GM12872 (cell line): ENCODE results near the gene RNASE13.

Experiments used
- TF ChIP-seq, protein P1 (sequence below): IDR thresholded peaks from 3 replicates; pipeline ENCODE4 v1.5.1; 2011; ENCODE audit warnings: low read depth, mild to moderate bottlenecking, low read length, moderate library complexity; ENCODE audit not compliant: insufficient read depth

The RNASE13 gene

DNA sequence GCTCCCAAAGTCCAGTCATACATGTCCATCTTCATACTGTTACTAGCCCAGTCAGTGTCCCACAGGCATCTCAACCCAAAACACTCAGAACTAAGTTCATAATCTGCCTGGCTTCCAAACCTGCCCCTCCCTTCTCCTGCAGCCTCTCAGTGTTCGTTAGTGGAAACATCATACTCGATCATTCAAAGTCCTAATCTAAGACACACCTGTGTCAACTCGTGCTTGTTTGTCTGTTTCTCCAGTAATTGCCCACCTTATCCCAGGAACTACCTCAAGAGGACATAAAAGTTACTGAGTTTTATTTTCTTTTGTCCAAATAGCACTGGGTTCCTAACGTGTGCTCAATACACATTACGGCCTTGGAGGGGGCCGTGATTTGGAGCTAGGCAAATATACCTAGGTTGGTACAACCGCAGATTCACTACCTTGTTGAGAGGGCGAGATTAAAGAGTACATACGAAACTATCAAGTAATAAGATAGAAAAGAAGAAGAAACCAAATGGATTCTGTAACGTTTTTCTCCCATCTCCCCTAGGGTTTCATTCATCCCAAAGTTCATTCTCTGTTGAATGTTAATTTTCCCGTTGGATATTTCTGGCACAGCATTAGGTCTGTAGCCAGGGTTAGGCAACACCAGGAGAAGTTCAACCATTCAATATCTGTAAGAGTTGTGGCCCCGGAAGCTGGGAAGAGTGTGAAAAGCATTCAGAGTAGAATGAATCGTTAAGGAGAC, 26.2 kb upstream of the RNASE13 start:
- TF ChIP-seq, protein P1, sequence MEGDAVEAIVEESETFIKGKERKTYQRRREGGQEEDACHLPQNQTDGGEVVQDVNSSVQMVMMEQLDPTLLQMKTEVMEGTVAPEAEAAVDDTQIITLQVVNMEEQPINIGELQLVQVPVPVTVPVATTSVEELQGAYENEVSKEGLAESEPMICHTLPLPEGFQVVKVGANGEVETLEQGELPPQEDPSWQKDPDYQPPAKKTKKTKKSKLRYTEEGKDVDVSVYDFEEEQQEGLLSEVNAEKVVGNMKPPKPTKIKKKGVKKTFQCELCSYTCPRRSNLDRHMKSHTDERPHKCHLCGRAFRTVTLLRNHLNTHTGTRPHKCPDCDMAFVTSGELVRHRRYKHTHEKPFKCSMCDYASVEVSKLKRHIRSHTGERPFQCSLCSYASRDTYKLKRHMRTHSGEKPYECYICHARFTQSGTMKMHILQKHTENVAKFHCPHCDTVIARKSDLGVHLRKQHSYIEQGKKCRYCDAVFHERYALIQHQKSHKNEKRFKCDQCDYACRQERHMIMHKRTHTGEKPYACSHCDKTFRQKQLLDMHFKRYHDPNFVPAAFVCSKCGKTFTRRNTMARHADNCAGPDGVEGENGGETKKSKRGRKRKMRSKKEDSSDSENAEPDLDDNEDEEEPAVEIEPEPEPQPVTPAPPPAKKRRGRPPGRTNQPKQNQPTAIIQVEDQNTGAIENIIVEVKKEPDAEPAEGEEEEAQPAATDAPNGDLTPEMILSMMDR: no peak

DNA sequence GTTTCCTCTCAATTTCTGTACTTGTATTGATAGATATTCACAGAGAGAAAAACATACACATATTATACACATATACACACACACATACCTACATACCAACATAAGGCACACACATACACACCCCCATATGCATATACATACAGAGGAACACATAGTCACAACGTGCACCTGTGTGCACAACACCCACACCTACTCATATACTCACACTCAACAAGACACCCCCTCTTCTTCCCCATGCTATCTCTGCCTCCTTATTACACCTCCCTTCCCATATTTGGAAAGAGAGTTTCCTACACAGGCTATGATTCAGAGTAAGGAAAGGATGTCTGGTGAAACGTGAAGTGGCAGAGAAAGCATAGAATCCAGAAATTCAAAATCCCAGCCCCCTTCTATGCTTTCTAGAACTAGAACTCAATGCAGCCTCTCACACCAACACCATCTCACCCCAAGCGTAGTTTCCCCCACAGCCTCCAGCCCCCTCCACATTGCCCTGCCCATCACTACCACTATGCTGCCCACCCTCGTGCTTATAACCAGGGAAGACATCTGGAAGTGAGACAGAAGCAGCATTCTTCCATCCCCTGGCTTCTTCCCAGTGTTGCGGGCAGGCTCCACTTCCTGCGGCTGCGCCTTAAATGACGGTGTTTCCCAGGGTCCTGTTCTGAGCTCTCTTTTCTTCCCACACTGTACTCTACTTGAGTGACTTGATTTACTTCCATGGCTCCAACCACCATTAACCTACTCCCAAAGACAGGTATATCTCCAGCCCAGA, 25.4 kb upstream of the RNASE13 start:
- TF ChIP-seq, protein P1: no peak

DNA sequence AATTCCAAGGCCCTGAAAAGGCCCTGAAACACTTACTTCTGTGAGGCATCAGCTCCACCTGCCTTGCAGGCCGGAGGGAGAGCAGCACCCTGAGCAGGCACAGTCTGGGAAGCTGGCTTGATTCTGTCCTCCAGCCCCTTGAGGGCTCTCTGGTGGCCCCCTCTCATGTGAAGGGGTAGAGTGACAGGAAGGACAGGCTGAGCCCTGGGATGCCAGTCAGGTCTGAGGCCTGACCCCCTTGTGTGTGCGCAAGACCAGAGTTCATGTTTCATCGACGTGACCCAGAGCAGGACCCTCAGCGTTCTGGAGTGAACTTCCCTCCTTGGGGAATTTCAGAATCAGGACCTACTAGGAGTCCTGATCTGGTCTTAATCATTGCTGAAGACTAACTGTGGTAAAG, 24.3 kb upstream of the RNASE13 start:
- TF ChIP-seq, protein P1: no peak

DNA sequence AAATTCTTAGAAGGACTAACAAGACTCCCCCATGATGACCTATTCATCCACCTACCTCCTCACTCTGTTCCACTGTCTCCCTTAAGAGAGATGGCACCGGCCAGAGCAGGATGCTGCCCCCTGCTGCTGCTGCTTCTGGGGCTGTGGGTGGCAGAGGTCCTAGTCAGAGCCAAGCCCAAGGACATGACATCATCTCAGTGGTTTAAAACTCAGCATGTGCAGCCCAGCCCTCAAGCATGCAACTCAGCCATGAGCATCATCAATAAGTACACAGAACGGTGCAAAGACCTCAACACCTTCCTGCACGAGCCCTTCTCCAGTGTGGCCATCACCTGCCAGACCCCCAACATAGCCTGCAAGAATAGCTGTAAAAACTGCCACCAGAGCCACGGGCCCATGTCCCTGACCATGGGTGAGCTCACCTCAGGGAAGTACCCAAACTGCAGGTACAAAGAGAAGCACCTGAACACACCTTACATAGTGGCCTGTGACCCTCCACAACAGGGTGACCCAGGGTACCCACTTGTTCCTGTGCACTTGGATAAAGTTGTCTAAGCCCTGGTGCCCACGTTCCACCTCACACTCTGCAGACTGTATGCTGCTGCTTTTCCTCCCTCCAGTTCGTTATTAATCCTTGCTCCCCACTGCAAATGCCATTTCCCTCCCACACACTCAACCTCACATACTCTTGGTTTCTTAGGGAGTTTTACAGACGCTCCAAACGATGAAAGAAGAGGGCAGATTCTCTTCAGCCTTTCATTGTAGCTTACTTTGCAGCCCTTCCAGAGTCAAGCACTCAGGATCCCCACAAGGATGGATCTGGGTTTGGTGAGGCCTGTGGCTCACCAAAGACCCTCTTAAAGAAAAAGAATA, 23.4 kb upstream of the RNASE13 start, which contains the start of gene RNASE8:
TSS of gene RNASE8 (plus strand) at position 20 of the 873 bp plus-strand sequence. CDS start at position 91, 71 bp downstream.
- TF ChIP-seq, protein P1: no peak

DNA sequence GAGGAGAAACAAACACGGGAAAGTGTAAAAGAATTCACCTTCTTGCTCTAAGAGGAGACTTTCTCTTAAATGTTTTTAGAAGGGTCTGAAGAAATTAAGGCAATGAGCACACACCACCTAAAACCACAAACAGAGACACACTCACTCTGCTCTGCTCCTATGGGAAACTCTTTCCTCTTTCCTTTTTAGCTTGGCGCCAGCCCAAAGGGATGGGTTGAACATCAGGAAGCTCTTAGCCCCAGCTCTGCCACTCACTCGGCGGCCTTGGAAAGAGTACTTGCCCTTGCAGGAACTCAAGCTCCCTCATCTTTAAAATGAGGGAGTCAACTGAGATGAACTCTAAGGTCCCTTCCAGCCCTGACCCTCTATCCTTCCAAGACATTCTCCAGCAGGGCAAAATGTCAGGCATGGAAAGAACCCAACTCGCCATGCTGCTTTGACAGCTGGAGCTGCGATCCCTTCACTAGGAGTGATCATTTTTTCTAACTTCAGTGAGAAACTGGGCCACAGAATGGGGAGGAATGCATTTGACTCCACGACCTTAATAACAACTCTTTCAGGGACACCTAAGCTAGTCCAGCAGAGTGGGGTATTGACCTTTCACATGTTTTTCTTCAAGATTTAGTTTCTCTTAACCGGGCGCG, 22.0 kb upstream of the RNASE13 start:
- TF ChIP-seq, protein P1: no peak

DNA sequence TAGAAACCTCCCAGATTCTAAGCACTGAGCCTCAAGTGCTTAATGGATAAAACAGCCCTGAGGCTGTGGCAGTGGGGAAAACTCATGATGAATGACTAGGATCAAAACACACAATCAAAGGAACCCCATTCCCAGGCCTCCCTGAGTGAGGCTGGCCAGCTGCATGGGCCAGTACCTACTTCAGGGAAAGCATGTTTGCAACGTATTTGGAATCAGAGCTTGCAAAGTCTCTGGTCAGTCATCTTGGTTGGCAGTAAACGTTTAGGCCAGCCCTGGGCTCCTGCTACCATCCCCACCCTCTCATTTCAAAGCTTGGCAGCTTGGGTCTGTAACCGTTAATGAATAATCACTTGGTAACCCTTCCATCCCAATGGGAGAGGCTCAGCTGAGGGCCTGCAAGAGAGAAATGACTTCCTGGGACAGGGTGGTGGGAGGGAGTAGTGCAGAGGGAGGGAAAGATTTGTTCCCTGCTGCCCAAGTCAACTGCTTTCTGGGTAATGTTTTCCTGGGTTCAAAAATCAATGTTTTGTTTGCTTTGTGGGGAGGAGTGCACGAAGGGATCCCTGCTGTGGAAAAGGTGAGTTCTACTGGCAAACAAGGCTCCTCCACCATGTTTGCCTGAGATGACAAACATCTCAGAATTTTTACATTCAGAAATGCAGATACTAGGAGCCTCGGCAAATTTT, 21.0 kb upstream of the RNASE13 start:
- TF ChIP-seq, protein P1: no peak
